H9 (cell line): ENCODE data around the gene RUSF1. TPM values are rescaled to one million over a fixed set of nuclear protein-coding genes. Genes with fewer than 3 reads are reported as not detected.

Experiments
- DNase-seq: peaks from one replicate; pipeline ENCODE4 v3.0.0-alpha.2; 2017
- H2AFZ ChIP-seq: one replicate; pipeline ENCODE4 v1.6.1; 2013; ENCODE audit warnings: mild to moderate bottlenecking, low read length, control low read depth, moderate library complexity
- H2AK5ac ChIP-seq: 2 replicates; pipeline ENCODE4 v1.6.1; 2013; ENCODE audit warnings: low read length, control low read depth, mixed read lengths; ENCODE audit not compliant: insufficient read length
- H2BK120ac ChIP-seq: one replicate; pipeline ENCODE4 v1.6.1; 2013; ENCODE audit warnings: low read depth, mild to moderate bottlenecking, low read length, control low read depth, inconsistent platforms; ENCODE audit not compliant: poor library complexity, severe bottlenecking
- H2BK12ac ChIP-seq: 2 replicates; pipeline ENCODE4 v1.6.1; 2013; ENCODE audit warnings: low read length, control low read depth, mixed read lengths, low read depth; ENCODE audit not compliant: insufficient read length
- H2BK15ac ChIP-seq: 2 replicates; pipeline ENCODE4 v1.6.1; 2013; ENCODE audit warnings: low read depth, low read length, control low read depth
- H2BK20ac ChIP-seq: one replicate; pipeline ENCODE4 v1.6.1; 2013; ENCODE audit warnings: low read depth, mild to moderate bottlenecking, low read length, control low read depth, inconsistent platforms; ENCODE audit not compliant: poor library complexity, severe bottlenecking
- H2BK5ac ChIP-seq: 2 replicates; pipeline ENCODE4 v1.6.1; 2013; ENCODE audit warnings: low read length, control low read depth, mixed read lengths; ENCODE audit not compliant: insufficient read length
- H3K14ac ChIP-seq: 2 replicates; pipeline ENCODE4 v1.6.1; 2013; ENCODE audit warnings: low read length, control low read depth; ENCODE audit not compliant: insufficient read depth
- H3K18ac ChIP-seq: 2 replicates; pipeline ENCODE4 v1.6.1; 2013; ENCODE audit warnings: low read depth, mild to moderate bottlenecking, mixed read lengths, low read length, control low read depth; ENCODE audit not compliant: insufficient read length
- H3K23ac ChIP-seq: 2 replicates; pipeline ENCODE4 v1.6.1; 2013; ENCODE audit warnings: low read length, control low read depth, mixed read lengths, low read depth; ENCODE audit not compliant: insufficient read length
- H3K23me2 ChIP-seq: 2 replicates; pipeline ENCODE4 v1.6.1; 2013; ENCODE audit warnings: low read depth, mild to moderate bottlenecking, mixed read lengths, low read length, control low read depth; ENCODE audit not compliant: insufficient read length, poor library complexity, severe bottlenecking
- H3K27ac ChIP-seq: 2 replicates; pipeline ENCODE4 v1.5.1; 2013; ENCODE audit warnings: low read length, control low read depth, mixed read lengths, low read depth; ENCODE audit not compliant: insufficient read length
- H3K27me3 ChIP-seq: 2 replicates; pipeline ENCODE4 v1.6.1; 2013; ENCODE audit warnings: low read length, control low read depth, inconsistent platforms; ENCODE audit not compliant: insufficient read depth
- H3K4ac ChIP-seq: 2 replicates; pipeline ENCODE4 v1.6.1; 2013; ENCODE audit warnings: low read depth, mild to moderate bottlenecking, control low read depth, inconsistent platforms, low read length, moderate library complexity
- H3K4me1 ChIP-seq: 2 replicates; pipeline ENCODE4 v1.6.1; 2013; ENCODE audit warnings: low read length, control low read depth, inconsistent platforms; ENCODE audit not compliant: insufficient read depth
- H3K4me2 ChIP-seq: 2 replicates; pipeline ENCODE4 v1.6.1; 2013; ENCODE audit warnings: low read length, control low read depth, mixed read lengths; ENCODE audit not compliant: insufficient read length, insufficient read depth
- H3K56ac ChIP-seq: 2 replicates; pipeline ENCODE4 v1.6.1; 2013; ENCODE audit warnings: low read depth, mild to moderate bottlenecking, mixed read lengths, low read length, control low read depth; ENCODE audit not compliant: insufficient read length
- H3K79me1 ChIP-seq: 2 replicates; pipeline ENCODE4 v1.6.1; 2013; ENCODE audit warnings: low read depth, mild to moderate bottlenecking, moderate library complexity, low read length, control low read depth, inconsistent platforms; ENCODE audit not compliant: insufficient read depth, poor library complexity, severe bottlenecking
- H3K79me2 ChIP-seq: 2 replicates; pipeline ENCODE4 v1.6.1; 2013; ENCODE audit warnings: low read length, control low read depth, inconsistent platforms; ENCODE audit not compliant: insufficient read depth
- H3K9ac ChIP-seq: 2 replicates; pipeline ENCODE4 v1.6.1; 2013; ENCODE audit warnings: low read length, control low read depth, mixed read lengths; ENCODE audit not compliant: insufficient read length; ENCODE audit errors: extremely low read depth
- H3K9me3 ChIP-seq: one replicate; pipeline ENCODE4 v1.6.1; 2013; ENCODE audit warnings: low read depth, low read length, inconsistent platforms; ENCODE audit not compliant: control insufficient read depth
- H3T11ph ChIP-seq: one replicate; pipeline ENCODE4 v1.6.1; 2013; ENCODE audit warnings: mild to moderate bottlenecking, low read length, control low read depth, inconsistent platforms
- H4K20me1 ChIP-seq: one replicate; pipeline ENCODE4 v1.6.1; 2013; ENCODE audit not compliant: control insufficient read depth, insufficient read length, insufficient read depth
- H4K5ac ChIP-seq: 2 replicates; pipeline ENCODE4 v1.6.1; 2013; ENCODE audit warnings: low read depth, mild to moderate bottlenecking, mixed read lengths, low read length, control low read depth; ENCODE audit not compliant: insufficient read length
- H4K8ac ChIP-seq: replicated peaks from 2 replicates; pipeline ENCODE4 v1.6.1; 2013; ENCODE audit warnings: low read length, control low read depth, mixed read lengths, low read depth; ENCODE audit not compliant: insufficient read length
- H4K91ac ChIP-seq: 2 replicates; pipeline ENCODE4 v1.6.1; 2013; ENCODE audit warnings: low read depth, mild to moderate bottlenecking, moderate library complexity, mixed read lengths, low read length, control low read depth; ENCODE audit not compliant: insufficient read length
- H3K27ac Mint-ChIP-seq, 3 experiments: 2 replicates in 2 of 3; 3 replicates in 1 of 3; pipeline ENCODE4 v1.8.0; 2020 to 2021; ENCODE audit warnings: mixed read lengths in 3 of 3, mild to moderate bottlenecking in 1 of 3, moderate library complexity in 1 of 3
- H3K27me3 Mint-ChIP-seq: 2 replicates; pipeline ENCODE4 v1.8.0; 2021; ENCODE audit warnings: low read depth, mild to moderate bottlenecking, moderate library complexity, mixed read lengths
- H3K36me3 Mint-ChIP-seq, 3 experiments: 2 replicates in 2 of 3; 3 replicates in 1 of 3; pipeline ENCODE4 v1.8.0; 2020 to 2021; ENCODE audit warnings: low read depth in 3 of 3, mixed read lengths in 3 of 3; ENCODE audit not compliant: insufficient read depth in 1 of 3
- H3K4me1 Mint-ChIP-seq, 2 experiments: 2 replicates each; pipeline ENCODE4 v1.8.0; 2020; ENCODE audit warnings: mixed read lengths in 2 of 2
- H3K4me3 Mint-ChIP-seq, 2 experiments: 2 replicates in 1 of 2; 3 replicates in 1 of 2; pipeline ENCODE4 v1.8.0; 2020 to 2021; ENCODE audit warnings: mild to moderate bottlenecking in 2 of 2, mixed read lengths in 2 of 2, moderate library complexity in 1 of 2
- H3K9me3 Mint-ChIP-seq, 2 experiments: 2 replicates in 1 of 2; 3 replicates in 1 of 2; pipeline ENCODE4 v1.8.0; 2020; ENCODE audit warnings: mild to moderate bottlenecking in 2 of 2, mixed read lengths in 2 of 2, moderate library complexity in 1 of 2
- WGBS: extraction: QIAGEN DNeasy Blood & Tissue Kit; methylation state at CpG from one replicate; pipeline ENCODE4 v1.1.7; 2013; ENCODE audit warnings: missing lambda C conversion rate, low lambda C conversion rate, mixed read lengths; ENCODE audit not compliant: insufficient read length; ENCODE audit errors: extremely low coverage; 5-methylcytosine and 5-hydroxymethylcytosine counted together
- total RNA-seq: library from RNA; stranded (reverse); gene quantifications from 2 replicates; pipeline ENCODE4 v1.2.1, GENCODE V29; 2021
- TF ChIP-seq, protein P1 (sequence below): fragments of 200-600 bp; sonication (generic); conservative IDR thresholded peaks from 3 replicates; pipeline ENCODE4 v1.8.0; 2021; ENCODE audit warnings: antibody characterized with exemption, mild to moderate bottlenecking

RUSF1 gene
- total RNA-seq, 1 experiment from 2014 or later: 33.4 TPM

DNA sequence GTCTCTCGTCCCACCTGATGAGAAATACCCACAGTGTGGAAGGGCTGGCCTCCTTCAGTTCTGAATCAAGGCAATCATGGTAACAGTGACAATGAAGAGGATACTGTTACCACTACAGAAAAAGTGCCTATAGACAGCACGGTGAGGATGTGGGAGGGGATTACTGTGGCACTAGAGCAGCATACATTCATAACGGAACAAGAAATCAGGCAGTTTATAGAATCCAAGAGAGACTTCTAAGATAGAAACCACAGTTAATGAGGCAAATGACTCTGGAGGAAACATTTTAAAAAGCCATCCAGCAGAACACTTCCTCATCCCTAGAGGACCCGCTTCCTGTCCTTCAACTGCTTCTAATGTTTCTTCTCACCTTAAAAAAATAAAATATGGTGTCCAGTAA, 2.7 kb downstream of the RUSF1 start:
- Histone ChIP-seq H3K4ac (no peak overlapping the region), H2AFZ (no peak overlapping the region), H4K5ac (no peak overlapping the region), H3K23me2 (peaks cover 6% of the 10 kb centered on the region), H3K4me2 (no peak overlapping the region), H3K18ac (no peak overlapping the region), H4K8ac (no peak overlapping the region), H3K23ac (no peak overlapping the region), H3K4me1 (peaks cover 9% of the 10 kb centered on the region; the same call in 1 of the 2 replicates), H3K79me1 (no peaks in the 10 kb centered on the region), H3K14ac (no peak overlapping the region), H3T11ph (no peak overlapping the region), H3K9me3 (no peaks in the 10 kb centered on the region), H2BK12ac (no peak overlapping the region), H2AK5ac (no peak overlapping the region), H3K27ac (no peak overlapping the region), H4K20me1 (no peaks in the 10 kb centered on the region), H2BK15ac (no peak overlapping the region), H2BK20ac (no peak overlapping the region), H3K56ac (no peak overlapping the region), H3K27me3 (no peaks in the 10 kb centered on the region), H2BK5ac (no peak overlapping the region), H2BK120ac (no peak overlapping the region), H3K79me2 (no peaks in the 10 kb centered on the region), H4K91ac (no peak overlapping the region), H3K9ac (no peak overlapping the region)
- Mint-ChIP-seq H3K4me3 (no peak overlapping the region), H3K9me3 (peaks cover 0 to under 1% of the 10 kb centered on the region in 2 experiments; a peak in 2 of 5 replicates), H3K27ac (peak overlapping the region in 1 of 3 experiments; percentile 19; a peak in 1 of 7 replicates), H3K4me1 (peaks cover 31 to 37% of the 10 kb centered on the region in 2 experiments), H3K36me3 (peaks cover 3 to 7% (median 4%) of the 10 kb centered on the region in 3 experiments; a peak in 5 of 7 replicates), H3K27me3 (no peaks in the 10 kb centered on the region)
- DNase-seq: no peak
- WGBS: no CpG with 5 or more reads among the region's 4 CpGs
- TF ChIP-seq, protein P1, sequence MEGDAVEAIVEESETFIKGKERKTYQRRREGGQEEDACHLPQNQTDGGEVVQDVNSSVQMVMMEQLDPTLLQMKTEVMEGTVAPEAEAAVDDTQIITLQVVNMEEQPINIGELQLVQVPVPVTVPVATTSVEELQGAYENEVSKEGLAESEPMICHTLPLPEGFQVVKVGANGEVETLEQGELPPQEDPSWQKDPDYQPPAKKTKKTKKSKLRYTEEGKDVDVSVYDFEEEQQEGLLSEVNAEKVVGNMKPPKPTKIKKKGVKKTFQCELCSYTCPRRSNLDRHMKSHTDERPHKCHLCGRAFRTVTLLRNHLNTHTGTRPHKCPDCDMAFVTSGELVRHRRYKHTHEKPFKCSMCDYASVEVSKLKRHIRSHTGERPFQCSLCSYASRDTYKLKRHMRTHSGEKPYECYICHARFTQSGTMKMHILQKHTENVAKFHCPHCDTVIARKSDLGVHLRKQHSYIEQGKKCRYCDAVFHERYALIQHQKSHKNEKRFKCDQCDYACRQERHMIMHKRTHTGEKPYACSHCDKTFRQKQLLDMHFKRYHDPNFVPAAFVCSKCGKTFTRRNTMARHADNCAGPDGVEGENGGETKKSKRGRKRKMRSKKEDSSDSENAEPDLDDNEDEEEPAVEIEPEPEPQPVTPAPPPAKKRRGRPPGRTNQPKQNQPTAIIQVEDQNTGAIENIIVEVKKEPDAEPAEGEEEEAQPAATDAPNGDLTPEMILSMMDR: no peak
